CD4-positive, alpha-beta T cell treated with Interleukin-4 for 4 hours (primary cell): ENCODE data around the gene PLEKHF1.
"Not testable (repeated sequence)": the region's sequence is repeated elsewhere in the genome, so short reads cannot be mapped to it uniquely, and the experiment has no call there.

Experiments used
- DNase-seq: peaks from one replicate; pipeline ENCODE4 v3.0.0-alpha.2; 2020

The PLEKHF1 gene

GRCh38 chr19:29705706-29706105 is 40.4 kb downstream of the PLEKHF1 start:
- DNase-seq, result no peak

GRCh38 chr19:29706635-29707034 is 41.4 kb downstream of the PLEKHF1 start:
- no peak for DNase-seq

- DNase-seq, result no peak
Observed at GRCh38 chr19:29708554-29709439, 43.5 kb downstream of the PLEKHF1 start.

GRCh38 chr19:29709440-29709798 is 44.2 kb downstream of the PLEKHF1 start:
- not testable (repeated sequence) for DNase-seq

- no peak for DNase-seq
Observed at GRCh38 chr19:29711584-29712132, 46.4 kb downstream of the PLEKHF1 start.

- no peak for DNase-seq
Observed at GRCh38 chr19:29712744-29713516, 47.7 kb downstream of the PLEKHF1 start.

- peak; percentile 67 for DNase-seq
Observed at GRCh38 chr19:29714371-29714952, 49.2 kb downstream of the PLEKHF1 start.

GRCh38 chr19:29714953-29715700 is 49.9 kb downstream of the PLEKHF1 start, which contains the start of gene C19orf12:
TSS of gene C19orf12 (minus strand) at chr19:29715261. CDS start at chr19:29708413, 6,848 bp downstream.
- DNase-seq, result peak; percentile 42

- DNase-seq, result no peak
Observed at GRCh38 chr19:29715701-29716581, 50.7 kb downstream of the PLEKHF1 start.

- no peak for DNase-seq
Observed at GRCh38 chr19:29717051-29717450, 51.8 kb downstream of the PLEKHF1 start.

GRCh38 chr19:29724102-29724641 is 58.9 kb downstream of the PLEKHF1 start:
- no peak for DNase-seq

GRCh38 chr19:29724746-29725145 is 59.5 kb downstream of the PLEKHF1 start:
- no peak for DNase-seq
